ENCODE measurements around the gene STPG2.

DNA sequence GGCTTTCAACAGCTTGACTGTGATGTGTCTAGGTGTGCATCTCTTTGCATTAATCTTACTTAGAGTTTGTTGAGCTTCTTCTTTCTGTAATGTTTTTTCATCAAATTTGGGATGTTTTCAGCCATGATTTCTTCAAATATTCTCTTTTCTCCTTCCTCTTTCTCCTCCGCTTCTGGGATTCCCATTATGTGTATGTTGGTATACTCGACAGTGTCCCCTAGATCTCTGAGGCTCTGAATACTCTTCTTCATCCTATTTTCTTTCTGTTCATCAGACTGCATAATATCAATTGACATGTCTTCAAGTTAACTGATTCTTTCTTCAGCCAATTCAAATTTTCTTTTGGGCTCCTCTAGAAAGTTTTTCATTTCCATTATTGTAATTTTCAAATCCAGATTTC is 25.9 kb downstream of the STPG2 start:
- TF ChIP-seq, protein P1, sequence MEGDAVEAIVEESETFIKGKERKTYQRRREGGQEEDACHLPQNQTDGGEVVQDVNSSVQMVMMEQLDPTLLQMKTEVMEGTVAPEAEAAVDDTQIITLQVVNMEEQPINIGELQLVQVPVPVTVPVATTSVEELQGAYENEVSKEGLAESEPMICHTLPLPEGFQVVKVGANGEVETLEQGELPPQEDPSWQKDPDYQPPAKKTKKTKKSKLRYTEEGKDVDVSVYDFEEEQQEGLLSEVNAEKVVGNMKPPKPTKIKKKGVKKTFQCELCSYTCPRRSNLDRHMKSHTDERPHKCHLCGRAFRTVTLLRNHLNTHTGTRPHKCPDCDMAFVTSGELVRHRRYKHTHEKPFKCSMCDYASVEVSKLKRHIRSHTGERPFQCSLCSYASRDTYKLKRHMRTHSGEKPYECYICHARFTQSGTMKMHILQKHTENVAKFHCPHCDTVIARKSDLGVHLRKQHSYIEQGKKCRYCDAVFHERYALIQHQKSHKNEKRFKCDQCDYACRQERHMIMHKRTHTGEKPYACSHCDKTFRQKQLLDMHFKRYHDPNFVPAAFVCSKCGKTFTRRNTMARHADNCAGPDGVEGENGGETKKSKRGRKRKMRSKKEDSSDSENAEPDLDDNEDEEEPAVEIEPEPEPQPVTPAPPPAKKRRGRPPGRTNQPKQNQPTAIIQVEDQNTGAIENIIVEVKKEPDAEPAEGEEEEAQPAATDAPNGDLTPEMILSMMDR (IDR thresholded peaks at IDR 0.05; ENCODE audit: low read depth, low read length), result no peak
- no peak for TF ChIP-seq EZH2phosphoT487 (IDR thresholded peaks at IDR 0.05; ENCODE audit: low read depth)

All from OCI-LY3 (cell line).